Measurements from ENCODE around the gene TVP23C. TPM values are rescaled to one million over a fixed set of nuclear protein-coding genes. Genes with fewer than 3 reads are reported as not detected.
"Not testable (repeated sequence)": the region's sequence is repeated elsewhere in the genome, so short reads cannot be mapped to it uniquely, and the experiment has no call there.

The TVP23C gene
- total RNA-seq, 1 donor from 2014 or later, result 8.9 TPM

- intact Hi-C loops (cut with micrococcal nuclease); H3K27me3 Mint-ChIP-seq (ENCODE audit: insufficient read depth); H3K9me3 Mint-ChIP-seq; H3K27ac Mint-ChIP-seq; H3K36me3 Mint-ChIP-seq (ENCODE audit: low read depth); DNase-seq (ENCODE audit: low spot score); H3K4me1 Mint-ChIP-seq (ENCODE audit: low read depth); H3K4me3 Mint-ChIP-seq: not testable (repeated sequence)
These were observed 4.7 kb downstream of the TVP23C start for GRCh38 chr17:15558403-15559105.

GRCh38 chr17:15557334-15557832 lies 5.9 kb downstream of the TVP23C start:
- H3K9me3 Mint-ChIP-seq; intact Hi-C loops (cut with micrococcal nuclease); H3K4me1 Mint-ChIP-seq (ENCODE audit: low read depth); H3K27me3 Mint-ChIP-seq (ENCODE audit: insufficient read depth); H3K27ac Mint-ChIP-seq; H3K36me3 Mint-ChIP-seq (ENCODE audit: low read depth); DNase-seq (ENCODE audit: low spot score); H3K4me3 Mint-ChIP-seq: not testable (repeated sequence)

DNA sequence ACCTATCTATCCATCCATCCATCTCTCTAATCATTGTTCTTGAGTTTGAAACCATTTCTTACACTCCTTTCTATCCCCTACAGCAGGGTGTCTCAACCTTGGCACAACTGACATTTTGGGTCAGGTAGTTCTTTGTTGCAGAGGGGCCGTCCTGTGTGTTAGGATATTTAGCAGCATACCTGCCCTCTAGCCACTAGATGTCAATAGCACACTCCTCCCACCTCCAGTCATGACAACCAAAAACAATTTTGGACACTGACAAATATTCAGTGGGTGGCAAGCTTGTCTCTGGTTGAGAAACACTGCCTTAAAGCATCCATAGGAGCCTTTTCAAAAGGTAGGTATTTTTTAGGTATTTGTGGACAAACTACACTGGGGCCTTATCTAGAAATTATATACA lies 10.4 kb downstream of the TVP23C start:
- H3K4me3 Mint-ChIP-seq; H3K27me3 Mint-ChIP-seq (ENCODE audit: insufficient read depth); H3K9me3 Mint-ChIP-seq; H3K4me1 Mint-ChIP-seq (ENCODE audit: low read depth); H3K27ac Mint-ChIP-seq; DNase-seq (ENCODE audit: low spot score); intact Hi-C loops (cut with micrococcal nuclease); H3K36me3 Mint-ChIP-seq (ENCODE audit: low read depth): not testable (repeated sequence)

- H3K27ac Mint-ChIP-seq; H3K4me3 Mint-ChIP-seq; H3K4me1 Mint-ChIP-seq (ENCODE audit: low read depth): not testable (repeated sequence)
These were observed 13.7 kb downstream of the TVP23C start for GRCh38 chr17:15549552-15549951.

DNA sequence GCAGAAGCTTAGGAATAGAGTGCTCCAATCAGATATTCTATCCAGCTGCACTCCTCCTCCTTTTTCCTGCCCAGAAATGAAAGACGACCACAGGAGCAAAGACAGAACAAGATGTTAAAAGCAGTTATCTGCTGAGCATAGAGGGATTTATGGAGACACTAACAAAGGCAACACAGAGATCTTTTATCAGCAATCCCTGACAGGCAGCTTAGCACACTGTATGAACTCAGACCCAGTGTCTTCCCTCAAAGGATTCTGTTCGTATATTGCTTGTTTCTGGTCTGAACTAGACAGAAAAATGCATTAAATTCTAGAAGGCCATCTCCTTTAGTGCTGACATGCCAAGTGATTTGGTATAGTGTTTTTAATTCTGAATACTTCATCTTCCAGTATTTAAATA lies 16.7 kb downstream of the TVP23C start:
- DNase-seq (ENCODE audit: low spot score); H3K36me3 Mint-ChIP-seq (ENCODE audit: low read depth); intact Hi-C loops (cut with micrococcal nuclease); H3K27me3 Mint-ChIP-seq (ENCODE audit: insufficient read depth); H3K9me3 Mint-ChIP-seq; H3K27ac Mint-ChIP-seq; H3K4me1 Mint-ChIP-seq (ENCODE audit: low read depth); H3K4me3 Mint-ChIP-seq: not testable (repeated sequence)

More at GRCh38 chr17:15549552-15549951, 13.7 kb downstream of the TVP23C start:
- DNase-seq (ENCODE audit: low spot score); H3K9me3 Mint-ChIP-seq; H3K27me3 Mint-ChIP-seq (ENCODE audit: insufficient read depth); intact Hi-C loops (cut with micrococcal nuclease); H3K36me3 Mint-ChIP-seq (ENCODE audit: low read depth): not testable (repeated sequence)

GRCh38 chr17:15540371-15541219 lies 22.7 kb downstream of the TVP23C start:
- H3K9me3 Mint-ChIP-seq; intact Hi-C loops (cut with micrococcal nuclease); H3K4me1 Mint-ChIP-seq (ENCODE audit: low read depth); DNase-seq (ENCODE audit: low spot score); H3K27ac Mint-ChIP-seq; H3K36me3 Mint-ChIP-seq (ENCODE audit: low read depth); H3K4me3 Mint-ChIP-seq; H3K27me3 Mint-ChIP-seq (ENCODE audit: insufficient read depth): not testable (repeated sequence)

DNA sequence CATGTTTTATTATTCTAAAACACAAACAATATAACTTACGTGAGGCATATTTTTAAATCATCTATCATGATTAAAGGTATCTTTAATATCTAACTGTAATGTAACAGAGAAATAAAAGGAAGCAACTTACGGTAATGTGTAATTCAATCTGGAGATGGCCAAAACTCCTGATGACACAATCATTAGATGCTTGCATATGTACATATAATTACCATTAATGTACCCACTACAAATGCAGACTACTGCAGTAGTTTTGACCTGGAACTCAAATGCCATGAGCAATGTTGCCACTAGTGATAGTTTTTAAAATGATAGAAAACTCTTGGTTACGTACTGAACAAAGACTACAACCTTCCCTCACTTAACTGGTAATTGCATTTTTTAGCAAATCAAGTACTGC lies 30.2 kb downstream of the TVP23C start:
- intact Hi-C loops (cut with micrococcal nuclease); H3K27ac Mint-ChIP-seq; H3K27me3 Mint-ChIP-seq (ENCODE audit: insufficient read depth); H3K4me1 Mint-ChIP-seq (ENCODE audit: low read depth); H3K9me3 Mint-ChIP-seq; DNase-seq (ENCODE audit: low spot score); H3K4me3 Mint-ChIP-seq: not testable (repeated sequence)
- peaks cover 17% of the 10 kb centered on the region for H3K36me3 Mint-ChIP-seq (ENCODE audit: low read depth)

GRCh38 chr17:15526292-15527218 lies 36.7 kb downstream of the TVP23C start:
- DNase-seq (ENCODE audit: low spot score), result peak; percentile 3

DNA sequence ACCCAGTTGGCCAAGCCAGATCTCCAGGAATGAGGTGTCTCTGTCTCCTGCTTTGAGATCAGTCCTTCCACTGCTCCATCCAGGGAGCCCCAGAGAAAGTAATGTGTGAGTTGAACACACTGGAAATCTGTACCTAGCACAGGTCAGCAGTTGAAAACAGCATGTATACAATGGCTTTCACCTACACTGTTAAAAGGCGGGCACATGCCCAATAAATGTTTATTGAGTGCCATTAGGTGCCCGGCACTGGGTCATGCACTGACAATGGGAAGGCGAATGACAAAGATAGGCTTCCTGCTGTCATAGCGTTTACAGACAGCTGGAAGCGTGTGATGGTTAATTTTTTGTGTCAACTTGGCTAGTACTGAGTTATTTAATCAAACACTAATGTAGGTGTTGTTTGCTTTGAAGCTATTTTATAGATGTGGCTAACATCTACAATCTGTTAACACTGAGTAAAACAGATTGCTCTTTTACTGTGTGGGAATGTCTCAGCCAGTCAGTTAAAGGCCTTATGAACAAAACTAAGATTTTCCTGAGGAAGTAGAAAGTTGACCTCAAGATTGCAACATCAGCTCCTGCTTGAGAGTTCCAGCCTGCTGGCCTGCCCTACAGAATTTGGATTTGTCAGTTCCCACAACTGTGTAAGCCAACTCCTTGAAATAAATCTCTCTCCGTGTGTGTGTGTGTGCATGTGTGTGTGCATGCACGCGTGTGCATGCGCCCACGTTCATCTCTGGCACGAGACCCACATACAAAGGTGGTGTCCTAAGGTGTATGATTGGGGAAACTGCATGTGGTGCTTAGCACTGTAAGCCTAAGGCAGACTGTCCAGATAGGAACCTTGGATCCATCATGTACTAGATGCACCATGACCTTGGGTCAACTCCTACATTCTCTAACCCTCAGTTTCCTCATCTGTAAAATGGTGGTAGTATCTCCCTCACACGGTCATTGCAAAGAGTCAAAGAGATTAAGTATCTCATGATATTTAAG lies 38.0 kb downstream of the TVP23C start:
- H3K27me3 Mint-ChIP-seq (ENCODE audit: insufficient read depth); H3K36me3 Mint-ChIP-seq (ENCODE audit: low read depth); DNase-seq (ENCODE audit: low spot score); H3K4me3 Mint-ChIP-seq; H3K27ac Mint-ChIP-seq; H3K9me3 Mint-ChIP-seq; H3K4me1 Mint-ChIP-seq (ENCODE audit: low read depth): not testable (repeated sequence)
- intact Hi-C loops (cut with micrococcal nuclease), result loop anchor here (5.0 kb wide), 1 partner anchor 263 kb away; no protein-coding TSS in a partner anchor

More at GRCh38 chr17:15526292-15527218, 36.7 kb downstream of the TVP23C start:
- H3K4me3 Mint-ChIP-seq; H3K27me3 Mint-ChIP-seq (ENCODE audit: insufficient read depth); H3K27ac Mint-ChIP-seq; H3K4me1 Mint-ChIP-seq (ENCODE audit: low read depth); H3K9me3 Mint-ChIP-seq: not testable (repeated sequence)
- H3K36me3 Mint-ChIP-seq (ENCODE audit: low read depth), result peaks cover 10% of the 10 kb centered on the region
- intact Hi-C loops (cut with micrococcal nuclease), result loop anchor here (5.0 kb wide), 1 partner anchor 264 kb away; no protein-coding TSS in a partner anchor

- intact Hi-C loops (cut with micrococcal nuclease), result no loop called here
- H3K9me3 Mint-ChIP-seq, result no peaks in the 10 kb centered on the region
- H3K27me3 Mint-ChIP-seq (ENCODE audit: insufficient read depth), result no peaks in the 10 kb centered on the region
- H3K27ac Mint-ChIP-seq, result no peak overlapping the region
- DNase-seq (ENCODE audit: low spot score), result no peak
- no peak overlapping the region for H3K4me3 Mint-ChIP-seq
- peaks cover 16% of the 10 kb centered on the region for H3K36me3 Mint-ChIP-seq (ENCODE audit: low read depth)
- H3K4me1 Mint-ChIP-seq (ENCODE audit: low read depth), result no peaks in the 10 kb centered on the region
These were observed 47.1 kb downstream of the TVP23C start for GRCh38 chr17:15516150-15516549.

DNA sequence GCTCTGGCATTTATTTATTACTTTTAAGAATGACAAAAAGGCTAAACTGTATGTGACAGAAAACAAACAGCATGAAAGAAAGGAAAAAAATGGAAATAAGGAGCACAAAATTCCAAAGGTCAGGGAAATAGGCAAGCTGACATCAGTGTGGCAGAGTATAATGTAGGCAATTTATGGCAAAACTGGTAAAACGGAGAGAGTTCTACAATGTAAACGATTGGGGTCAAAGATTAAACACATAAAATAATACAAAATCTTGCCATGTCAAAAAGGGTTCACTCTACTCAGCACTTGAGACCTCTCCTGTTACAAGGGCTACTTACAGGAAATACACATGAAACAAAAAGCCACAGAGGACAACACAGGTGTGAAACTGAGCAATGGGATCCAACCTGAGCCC lies 48.8 kb downstream of the TVP23C start:
- Mint-ChIP-seq H3K4me1 (ENCODE audit: low read depth) (no peaks in the 10 kb centered on the region), H3K4me3 (no peak overlapping the region), H3K27ac (no peak overlapping the region), H3K36me3 (ENCODE audit: low read depth) (peaks cover 20% of the 10 kb centered on the region), H3K9me3 (no peaks in the 10 kb centered on the region), H3K27me3 (ENCODE audit: insufficient read depth) (no peaks in the 10 kb centered on the region)
- no peak for DNase-seq (ENCODE audit: low spot score)
- intact Hi-C loops (cut with micrococcal nuclease), result no loop called here

Measured in activated T-helper 1 cell treated with anti-CD3 and anti-CD28 coated beads, Interleukin-12 subunit alpha, Interleukin-12 subunit beta, Interleukin-2, Interleukin-4 antibody, amounts not matched to agents 30 ng/mL and 10 ng/mL and 1 ng/mL, durations not matched to agents 14 hours and 24 hours and 36 hours (primary cell).